ENCODE measurements around the gene FLRT2.

Gene FLRT2

GRCh38 chr14:85564841-85565527 is 35.0 kb downstream of the FLRT2 start:
- no peak for DNase-seq (ENCODE audit: low read depth, low spot score)

DNA sequence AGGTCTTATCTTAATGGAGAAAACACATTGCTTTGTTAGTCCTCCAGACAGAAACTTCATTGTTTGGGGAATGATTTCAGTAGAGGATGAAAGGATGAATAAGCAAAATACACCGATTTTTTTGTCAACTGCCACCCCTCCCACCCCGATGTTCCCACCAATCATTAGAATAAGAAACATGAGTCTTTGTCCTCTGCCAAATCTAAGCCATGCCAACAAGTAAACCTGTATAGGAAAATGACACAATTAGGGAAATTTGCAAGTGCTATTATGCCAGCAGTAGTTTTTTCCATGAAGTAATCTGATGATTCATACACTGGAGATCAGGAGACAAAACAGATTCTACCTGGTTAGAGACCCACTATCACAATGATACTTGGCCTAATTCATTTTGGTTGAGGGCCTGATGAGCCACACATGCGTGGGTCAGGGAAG is 35.9 kb downstream of the FLRT2 start:
- no peak for DNase-seq (ENCODE audit: low read depth, low spot score)

DNA sequence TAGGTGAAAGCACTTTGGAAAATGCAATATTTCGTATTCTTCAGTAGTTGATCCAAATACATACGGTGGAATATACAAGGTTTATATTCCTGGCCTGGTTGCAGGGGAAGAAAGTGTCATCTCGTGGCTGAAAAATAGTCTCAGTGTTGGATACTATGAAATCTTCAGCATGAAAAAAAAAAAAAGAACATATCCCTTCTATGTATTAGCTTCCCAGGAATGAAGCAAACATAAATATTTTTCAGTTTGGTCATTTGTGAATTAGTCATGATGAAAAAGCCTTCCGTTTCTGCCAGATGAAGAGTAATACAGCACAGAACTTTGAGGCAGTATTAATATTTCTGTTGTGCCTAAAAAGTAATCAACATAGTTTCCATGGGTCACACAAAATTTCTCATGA is 36.7 kb downstream of the FLRT2 start:
- DNase-seq (ENCODE audit: low read depth, low spot score) = no peak

- no peak for DNase-seq (ENCODE audit: low read depth, low spot score)
Measured at GRCh38 chr14:85572011-85572410, 42.1 kb downstream of the FLRT2 start.

DNA sequence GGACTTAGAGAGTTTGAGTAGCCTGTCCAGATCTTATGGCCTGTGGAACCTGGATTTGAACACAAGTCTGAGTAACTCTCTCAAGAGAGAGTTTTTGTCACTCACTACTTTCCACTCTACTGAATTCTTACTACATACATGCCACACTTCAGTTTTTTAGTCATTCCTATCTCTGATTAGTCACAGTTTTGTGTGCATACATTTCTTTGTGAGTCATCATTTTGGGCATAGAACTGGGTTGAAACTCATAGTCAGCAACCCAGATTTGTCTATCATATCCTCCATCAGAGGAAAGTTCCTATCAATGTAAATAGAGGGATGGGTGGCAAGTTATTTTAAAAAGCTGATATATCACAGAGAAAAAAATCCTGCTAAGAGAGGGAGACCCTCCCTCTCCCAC is 42.9 kb downstream of the FLRT2 start:
- DNase-seq (ENCODE audit: low read depth, low spot score) = no peak

- no peak for DNase-seq (ENCODE audit: low read depth, low spot score)
Measured at GRCh38 chr14:85573406-85573805, 43.5 kb downstream of the FLRT2 start.

GRCh38 chr14:85574853-85575616 is 45.1 kb downstream of the FLRT2 start:
- DNase-seq (ENCODE audit: low read depth, low spot score) = peak; percentile 43

DNA sequence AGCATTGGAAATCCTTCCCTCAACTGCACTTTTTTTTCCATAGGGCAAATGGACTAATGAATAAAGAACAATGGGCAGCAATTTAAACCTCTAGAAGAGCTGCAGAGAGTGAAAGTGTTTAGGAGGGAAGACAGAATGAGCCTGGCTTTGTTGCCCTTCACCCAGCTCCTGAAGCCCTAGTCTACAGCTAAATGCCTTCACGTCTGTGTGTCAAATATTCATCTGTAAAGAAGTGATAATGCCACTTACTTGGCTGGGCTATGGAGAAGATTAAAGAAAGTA is 45.6 kb downstream of the FLRT2 start:
- DNase-seq (ENCODE audit: low read depth, low spot score) = peak; percentile 80

DNA sequence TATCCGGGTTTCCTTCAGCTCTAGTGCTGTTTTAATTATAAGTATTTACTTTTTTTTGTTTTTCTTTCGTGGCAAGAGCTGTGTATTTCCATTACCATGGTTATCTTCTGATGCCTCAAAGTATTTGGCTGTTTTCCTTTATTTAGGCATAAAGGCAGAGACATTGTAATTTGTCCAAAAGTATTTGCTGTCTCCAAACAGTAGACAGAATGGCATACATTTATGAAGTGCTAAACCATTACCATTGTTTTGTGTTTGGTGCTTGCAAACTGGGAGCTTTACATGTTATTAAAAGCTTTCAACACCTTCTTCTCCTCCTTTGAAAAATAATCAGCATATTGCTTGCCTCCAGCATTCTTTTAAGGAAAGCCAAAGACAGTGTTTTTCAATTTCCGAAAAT is 46.3 kb downstream of the FLRT2 start:
- no peak for DNase-seq (ENCODE audit: low read depth, low spot score)

- no peak for DNase-seq (ENCODE audit: low read depth, low spot score)
Measured at GRCh38 chr14:85576848-85577542, 47.1 kb downstream of the FLRT2 start.

- DNase-seq (ENCODE audit: low read depth, low spot score) = no peak
Measured at GRCh38 chr14:85577543-85578114, 47.7 kb downstream of the FLRT2 start.

GRCh38 chr14:85578357-85578756 is 48.4 kb downstream of the FLRT2 start:
- DNase-seq (ENCODE audit: low read depth, low spot score) = no peak

DNA sequence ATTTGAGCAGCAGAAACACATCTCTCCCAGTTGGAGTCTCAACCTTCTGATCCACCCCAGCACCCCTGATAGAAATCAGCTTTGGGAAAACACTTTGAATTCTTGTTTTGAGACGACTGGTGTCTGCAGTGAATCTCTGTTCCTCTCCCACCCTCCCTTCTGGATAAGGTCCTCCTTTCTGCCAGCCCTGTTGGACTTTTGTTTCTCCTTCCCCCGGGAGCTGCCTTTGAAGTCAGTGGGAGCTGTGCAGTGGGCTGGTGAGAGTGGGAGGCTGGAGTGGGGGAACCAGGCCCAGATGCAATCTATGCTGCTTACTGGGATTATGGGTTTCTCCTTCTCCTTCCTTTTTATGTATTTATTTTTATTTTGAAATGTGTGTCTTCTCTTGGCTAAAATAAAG is 49.0 kb downstream of the FLRT2 start:
- DNase-seq (ENCODE audit: low read depth, low spot score) = peak; percentile 37

DNA sequence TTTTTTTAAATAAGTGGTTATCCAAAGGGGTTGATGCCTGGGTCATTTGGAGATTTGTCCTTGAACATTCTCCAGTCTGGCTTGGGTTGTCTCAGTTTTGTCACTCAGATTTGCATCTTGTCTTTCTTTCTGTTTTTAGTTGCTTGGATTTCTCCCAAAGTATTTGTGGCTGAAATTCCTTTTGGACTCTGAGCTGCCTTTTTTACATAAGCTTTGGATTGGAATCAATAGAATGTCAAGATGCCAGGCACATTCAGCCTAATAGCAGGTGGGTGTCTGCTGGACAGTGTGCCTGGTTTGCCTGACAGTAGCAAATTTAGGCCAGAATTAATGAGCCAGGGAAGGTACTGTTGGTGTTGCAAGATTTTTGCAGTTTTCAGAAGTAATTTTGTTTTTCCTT is 50.0 kb downstream of the FLRT2 start:
- DNase-seq (ENCODE audit: low read depth, low spot score) = no peak

GRCh38 chr14:85580536-85581140 is 50.7 kb downstream of the FLRT2 start:
- DNase-seq (ENCODE audit: low read depth, low spot score) = no peak

DNA sequence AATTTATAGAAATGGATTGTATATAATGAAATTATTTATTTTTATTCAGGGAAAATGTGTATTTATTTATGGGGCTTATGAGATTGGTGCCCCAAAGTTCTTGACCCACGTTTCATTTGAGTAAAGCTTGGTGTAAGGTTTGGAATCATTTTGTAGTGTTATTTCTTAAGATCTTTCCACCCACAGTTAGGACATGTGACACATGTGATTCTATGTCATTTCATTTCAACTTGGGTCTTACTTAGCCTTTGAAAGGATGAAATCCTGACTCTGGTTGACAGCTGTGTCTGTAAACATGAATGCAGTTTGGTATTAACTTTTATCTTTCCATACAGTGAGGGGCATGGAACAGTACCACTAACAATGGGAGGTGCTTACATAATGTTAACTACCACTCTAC is 51.7 kb downstream of the FLRT2 start:
- DNase-seq (ENCODE audit: low read depth, low spot score) = no peak

DNA sequence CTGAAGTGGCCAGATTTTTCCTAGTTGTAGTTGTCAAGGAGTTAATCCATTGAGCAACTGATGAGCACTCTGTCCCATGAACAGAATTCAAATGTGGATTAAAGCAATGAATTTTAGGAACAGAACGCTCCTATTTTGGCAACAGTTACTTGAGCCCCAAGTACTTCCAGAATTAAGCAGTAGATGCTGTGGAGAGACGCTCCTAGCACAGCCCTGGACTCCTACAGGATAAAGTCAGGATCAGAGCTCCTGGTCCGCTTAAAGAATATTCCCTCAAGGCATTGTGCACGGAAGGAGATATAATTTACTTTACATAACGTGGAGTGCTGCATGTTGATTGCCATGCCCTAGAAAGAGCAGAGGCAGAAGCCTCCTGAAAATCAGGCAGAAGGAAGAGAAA is 53.4 kb downstream of the FLRT2 start:
- no peak for DNase-seq (ENCODE audit: low read depth, low spot score)

- DNase-seq (ENCODE audit: low read depth, low spot score) = no peak
Measured at GRCh38 chr14:85584481-85584880, 54.5 kb downstream of the FLRT2 start.

DNA sequence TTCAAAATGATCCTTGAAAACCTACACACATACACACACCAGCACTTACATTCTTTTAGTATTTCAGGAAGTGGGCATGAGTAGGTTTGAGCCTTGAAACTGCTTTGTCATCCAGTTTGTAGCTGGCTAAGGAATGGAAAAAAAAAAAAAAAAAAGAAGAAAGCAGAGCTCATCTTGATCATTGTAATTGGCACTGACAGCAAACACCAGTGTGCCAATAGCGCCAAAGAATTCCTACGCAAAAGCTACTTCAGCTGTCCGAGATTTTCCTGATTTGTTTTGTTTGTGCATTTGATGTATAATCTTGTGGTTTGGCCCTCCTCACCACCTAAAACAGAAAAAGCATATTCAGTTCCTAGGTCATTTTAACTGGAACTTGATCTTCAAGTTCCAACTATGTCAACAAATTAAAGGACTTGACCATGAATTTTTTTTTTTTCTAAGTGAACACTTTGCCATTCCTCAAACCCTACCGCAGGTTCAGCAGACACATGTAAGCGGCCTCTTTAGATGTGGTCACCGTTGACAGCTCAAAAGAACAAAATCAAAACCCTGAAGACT is 57.3 kb downstream of the FLRT2 start:
- no peak for DNase-seq (ENCODE audit: low read depth, low spot score)

DNA sequence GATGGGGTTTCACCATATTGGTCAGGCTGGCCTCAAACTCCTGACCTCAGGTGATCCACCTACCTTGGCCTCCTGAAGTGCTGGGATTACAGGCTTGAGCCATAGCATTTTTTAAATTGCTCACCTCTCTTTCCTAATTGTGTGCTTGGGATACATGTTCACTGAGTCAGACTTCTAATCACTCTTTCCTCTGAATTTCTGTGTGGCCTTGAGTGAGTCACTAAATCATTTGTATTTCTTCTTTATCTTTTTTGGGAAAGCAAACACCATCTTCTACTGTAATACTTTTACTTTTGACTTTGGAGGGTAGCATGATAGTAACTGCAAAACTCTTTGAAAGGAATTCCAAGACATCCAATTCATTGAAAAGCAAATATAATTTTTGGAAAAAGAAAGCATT is 60.8 kb downstream of the FLRT2 start:
- no peak for DNase-seq (ENCODE audit: low read depth, low spot score)

DNA sequence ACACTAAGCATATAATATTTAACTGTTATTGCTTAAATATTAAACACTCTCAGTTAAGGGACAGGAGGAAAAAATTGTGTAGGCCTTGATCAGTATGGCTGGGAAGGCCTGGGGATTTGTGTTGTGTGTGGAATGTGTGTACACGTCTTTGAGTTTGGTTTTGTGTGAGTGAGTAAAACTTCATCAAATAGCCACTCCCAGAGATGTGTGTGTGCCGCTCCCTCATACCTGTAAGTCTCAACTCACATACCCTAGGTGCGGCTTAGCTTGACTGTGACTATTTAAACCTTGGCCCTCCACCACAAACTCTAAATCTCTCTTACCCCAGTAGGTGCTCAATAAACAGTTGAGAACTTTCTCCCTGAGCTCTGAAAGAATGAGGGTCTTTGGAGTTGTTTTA is 64.3 kb downstream of the FLRT2 start:
- DNase-seq (ENCODE audit: low read depth, low spot score) = no peak

DNA sequence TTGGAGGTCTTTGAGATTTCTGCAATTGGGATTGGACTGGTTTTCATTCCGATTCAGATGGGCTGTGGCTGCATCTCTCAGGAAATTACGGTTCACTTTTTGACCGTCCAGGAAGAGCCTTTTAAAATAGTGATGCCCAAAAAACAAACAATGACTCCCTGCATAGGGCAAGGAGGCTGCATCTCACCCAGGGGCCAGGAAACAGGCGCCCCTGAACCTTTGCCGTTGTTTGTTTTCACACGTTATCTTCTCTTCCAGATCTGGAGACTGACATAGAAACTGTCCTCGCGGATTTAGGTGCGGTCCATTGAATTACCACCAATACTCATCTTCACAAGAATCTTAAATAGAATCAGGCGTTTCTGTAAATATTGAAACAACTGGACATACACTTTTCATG is 66.0 kb downstream of the FLRT2 start:
- no peak for DNase-seq (ENCODE audit: low read depth, low spot score)
